Fibroblast of the aortic adventitia (primary cell): ENCODE data around the gene IFIT2. TPM values are rescaled to one million over a fixed set of nuclear protein-coding genes. Genes with fewer than 3 reads are reported as not detected.

Source experiments
- DNase-seq: peaks from one replicate; pipeline ENCODE4 v3.0.0-alpha.2; 2010; ENCODE audit warnings: low read depth
- H3K4me3 ChIP-seq: 2 replicates; pipeline ENCODE4 v1.5.1; 2011; ENCODE audit warnings: low read depth, mild to moderate bottlenecking, control low read depth, low read length, moderate library complexity
- CTCF ChIP-seq: IDR thresholded peaks from 2 replicates; pipeline ENCODE4 v1.5.1; 2011; ENCODE audit warnings: mild to moderate bottlenecking, low read length, control low read depth, inconsistent platforms; ENCODE audit not compliant: insufficient read depth
- total RNA-seq: library from RNA; depleted of rRNA; stranded (reverse); fragments of >200 nt; gene quantifications from 2 replicates; pipeline ENCODE4 v1.2.3, GENCODE V29; 2012; ENCODE audit warnings: low replicate concordance

The IFIT2 gene
- total RNA-seq, 1 donor: 7.6 TPM

GRCh38 chr10:89357096-89357495 lies 55.2 kb downstream of the IFIT2 start:
- no peak for DNase-seq
- no peak overlapping the region for H3K4me3 ChIP-seq
- no peak for TF ChIP-seq CTCF

- H3K4me3 ChIP-seq: no peak overlapping the region
- DNase-seq: no peak
- TF ChIP-seq CTCF: no peak
Observed at GRCh38 chr10:89357975-89358374, 56.1 kb downstream of the IFIT2 start.

Other genes starting within 250 kb of the IFIT2 start
- gene CH25H, start 94.7 kb upstream of the IFIT2 start, total RNA-seq: 2.2 TPM in 1 of 2 replicates, not detected in the other
- gene LIPA, start 50.3 kb upstream of the IFIT2 start, total RNA-seq: 30.6 and 55.2 TPM in 2 replicates
- gene IFIT3, start 26.0 kb downstream of the IFIT2 start, total RNA-seq: 23.1 and 88.3 TPM in 2 replicates
- gene IFIT1B, start 76.0 kb downstream of the IFIT2 start, total RNA-seq: not detected in 2 replicates
- gene IFIT1, start 90.6 kb downstream of the IFIT2 start, total RNA-seq: 13.6 and 172 TPM in 2 replicates
- 30.7 and 36.0 TPM in 2 replicates for gene IFIT5, start 112.5 kb downstream of the IFIT2 start, total RNA-seq
- gene SLC16A12, start 233.5 kb downstream of the IFIT2 start, total RNA-seq: 0.16 and 0.90 TPM in 2 replicates